CD4-positive, alpha-beta T cell (primary cell): ENCODE measurements around the gene CHPF2. TPM values are rescaled to one million over a fixed set of nuclear protein-coding genes. Genes with fewer than 3 reads are reported as not detected.

ENCODE experiments used
- ATAC-seq: fragments of 200-7000 bp; cut with Tn5 transposase; one replicate; pipeline ENCODE4 v1.10.0; 2022; ENCODE audit warnings: mild to moderate bottlenecking; ENCODE audit not compliant: poor library complexity
- CTCF ChIA-PET: fragments of 350-600 bp; sonication (Branson Sonifier 250); formaldehyde crosslinking; loops from one replicate; lab custom pipeline; 2021; ENCODE audit warnings: antibody characterized with exemption, inconsistent platforms; lab: Charles Lee
- POLR2A ChIA-PET: fragments of 350-600 bp; sonication (Branson Sonifier 250); formaldehyde crosslinking; loops from one replicate; lab custom pipeline; 2021; ENCODE audit warnings: antibody characterized with exemption, inconsistent platforms; lab: Charles Lee
- DNase-seq, 14 experiments: peaks; one replicate each; pipeline ENCODE4 v3.0.0-alpha.2; 2013 to 2020; ENCODE audit warnings: mixed read lengths in 2 of 14
- H3K27ac ChIP-seq, 2 donors: one replicate each; pipeline versions ENCODE4 v1.5.1 to v1.7.0; 2013; ENCODE audit warnings: low read length in 2 of 2, low read depth in 1 of 2, mild to moderate bottlenecking in 1 of 2
- H3K27me3 ChIP-seq, 2 experiments: 1 replicate in 1 of 2; 2 replicates in 1 of 2; pipeline versions ENCODE4 v1.6.1 to v1.7.0; 2013; ENCODE audit warnings: low read length in 2 of 2, control low read depth in 1 of 2, mild to moderate bottlenecking in 1 of 2, moderate library complexity in 1 of 2; ENCODE audit not compliant: insufficient read depth in 2 of 2, control insufficient read depth in 1 of 2
- H3K36me3 ChIP-seq: one replicate; pipeline ENCODE4 v1.6.1; 2013; ENCODE audit warnings: low read length, control low read depth; ENCODE audit not compliant: insufficient read depth
- H3K4me1 ChIP-seq: one replicate; pipeline ENCODE4 v1.6.1; 2013; ENCODE audit warnings: low read length, control low read depth; ENCODE audit not compliant: insufficient read depth
- H3K4me3 ChIP-seq: one replicate; pipeline ENCODE4 v1.5.1; 2013; ENCODE audit warnings: mild to moderate bottlenecking, low read length, moderate library complexity
- H3K9me3 ChIP-seq, 2 experiments: 1 replicate in 1 of 2; 2 replicates in 1 of 2; pipeline versions ENCODE4 v1.6.1 to v1.7.0; 2013; ENCODE audit warnings: low read length in 2 of 2, mild to moderate bottlenecking in 2 of 2, control low read depth in 1 of 2, moderate library complexity in 1 of 2; ENCODE audit not compliant: control insufficient read depth in 1 of 2, insufficient read depth in 1 of 2
- H3K27ac Mint-ChIP-seq: one replicate; pipeline ENCODE4 v1.8.0; 2020; ENCODE audit warnings: mixed read lengths
- H3K27me3 Mint-ChIP-seq: one replicate; pipeline ENCODE4 v1.8.0; 2021; ENCODE audit warnings: mixed read lengths
- H3K36me3 Mint-ChIP-seq: one replicate; pipeline ENCODE4 v1.8.0; 2021; ENCODE audit warnings: low read depth, mixed read lengths
- H3K4me1 Mint-ChIP-seq: one replicate; pipeline ENCODE4 v1.8.0; 2021; ENCODE audit warnings: low read depth, mixed read lengths
- H3K4me3 Mint-ChIP-seq: one replicate; pipeline ENCODE4 v1.8.0; 2020; ENCODE audit warnings: mild to moderate bottlenecking, mixed read lengths
- H3K9me3 Mint-ChIP-seq: one replicate; pipeline ENCODE4 v1.8.0; 2020; ENCODE audit warnings: mixed read lengths
- CTCF ChIP-seq: fragments of 200-600 bp; IDR thresholded peaks from one replicate; pipeline ENCODE4 v1.8.0; 2022; ENCODE audit warnings: antibody characterized with exemption, mild to moderate bottlenecking
- intact Hi-C, 2 experiments: fragments of 100-400 bp; cut with DNase I in 1 of 2; cut with micrococcal nuclease in 1 of 2; formaldehyde crosslinking; loops; one replicate each; pipeline versions ENCODE4 v1.15.1 to v1.9.0; 2023 to 2025; cut with DNase I, micrococcal nuclease
- total RNA-seq, 174 experiments: library from RNA in 2 of 174; stranded (reverse) in 2 of 174; gene quantifications; one replicate each; pipeline ENCODE4 v1.2.3 and lab custom pipeline; 2021 to 2026

Gene CHPF2
- total RNA-seq, 2 experiments from 2014 or later, result 29.6 to 30.5 TPM

GRCh38 chr7:151260883-151261282 lies 28.6 kb downstream of the CHPF2 start:
- Mint-ChIP-seq H3K36me3 (no peaks in the 10 kb centered on the region), H3K27ac (no peak overlapping the region), H3K4me3 (no peak overlapping the region), H3K4me1 (no peaks in the 10 kb centered on the region), H3K27me3 (peaks cover 40% of the 10 kb centered on the region), H3K9me3 (no peaks in the 10 kb centered on the region)
- ChIA-PET POLR2A (no interaction called here), CTCF (no interaction called here)
- Histone ChIP-seq H3K27me3 (peaks cover 2 to 5% of the 10 kb centered on the region in 2 experiments), H3K27ac (no peak overlapping the region), H3K4me3 (no peak overlapping the region), H3K4me1 (no peaks in the 10 kb centered on the region), H3K36me3 (no peaks in the 10 kb centered on the region), H3K9me3 (no peaks in the 10 kb centered on the region)
- DNase-seq (no peak), ATAC-seq (no peak)
- intact Hi-C loops, result no loop called here
- TF ChIP-seq CTCF, result no peak

GRCh38 chr7:151261529-151261928 lies 29.2 kb downstream of the CHPF2 start:
- intact Hi-C loops, result no loop called here
- no peaks in the 10 kb centered on the region for H3K4me1 Mint-ChIP-seq
- H3K4me3 ChIP-seq, result no peak overlapping the region
- H3K27me3 Mint-ChIP-seq, result peaks cover 36% of the 10 kb centered on the region
- ATAC-seq, result no peak
- TF ChIP-seq CTCF, result no peak
- H3K9me3 Mint-ChIP-seq, result no peaks in the 10 kb centered on the region
- CTCF ChIA-PET, result no interaction called here
- POLR2A ChIA-PET, result no interaction called here
- H3K4me3 Mint-ChIP-seq, result no peak overlapping the region
- no peak overlapping the region for H3K27ac Mint-ChIP-seq
- no peaks in the 10 kb centered on the region for H3K36me3 ChIP-seq
- DNase-seq, result no peak
- H3K36me3 Mint-ChIP-seq, result no peaks in the 10 kb centered on the region
- H3K9me3 ChIP-seq, result no peaks in the 10 kb centered on the region
- H3K4me1 ChIP-seq, result no peaks in the 10 kb centered on the region
- no peak overlapping the region for H3K27ac ChIP-seq
- peaks cover 2 to 5% of the 10 kb centered on the region in 2 experiments for H3K27me3 ChIP-seq

GRCh38 chr7:151264615-151265014 lies 32.3 kb downstream of the CHPF2 start:
- Histone ChIP-seq H3K27me3 (no peaks in the 10 kb centered on the region), H3K4me3 (no peak overlapping the region), H3K9me3 (no peaks in the 10 kb centered on the region), H3K4me1 (no peaks in the 10 kb centered on the region), H3K27ac (no peak overlapping the region), H3K36me3 (no peaks in the 10 kb centered on the region)
- Mint-ChIP-seq H3K27ac (no peak overlapping the region), H3K36me3 (no peaks in the 10 kb centered on the region), H3K4me3 (no peak overlapping the region), H3K4me1 (no peaks in the 10 kb centered on the region), H3K27me3 (peaks cover 16% of the 10 kb centered on the region), H3K9me3 (no peaks in the 10 kb centered on the region)
- CTCF ChIA-PET, result no interaction called here
- TF ChIP-seq CTCF, result no peak
- POLR2A ChIA-PET, result no interaction called here
- ATAC-seq (no peak), DNase-seq (no peak)
- intact Hi-C loops, result no loop called here
